NK-92 treated with Interleukin-12 subunit alpha and Interleukin-12 subunit beta, amount 100 ng/mL, for 24 hours (cell line): ENCODE measurements around the gene RLBP1.

Source experiments
- DNase-seq: peaks from one replicate; lab custom pipeline; 2025; lab: John Stamatoyannopoulos, UW

Gene RLBP1

DNA sequence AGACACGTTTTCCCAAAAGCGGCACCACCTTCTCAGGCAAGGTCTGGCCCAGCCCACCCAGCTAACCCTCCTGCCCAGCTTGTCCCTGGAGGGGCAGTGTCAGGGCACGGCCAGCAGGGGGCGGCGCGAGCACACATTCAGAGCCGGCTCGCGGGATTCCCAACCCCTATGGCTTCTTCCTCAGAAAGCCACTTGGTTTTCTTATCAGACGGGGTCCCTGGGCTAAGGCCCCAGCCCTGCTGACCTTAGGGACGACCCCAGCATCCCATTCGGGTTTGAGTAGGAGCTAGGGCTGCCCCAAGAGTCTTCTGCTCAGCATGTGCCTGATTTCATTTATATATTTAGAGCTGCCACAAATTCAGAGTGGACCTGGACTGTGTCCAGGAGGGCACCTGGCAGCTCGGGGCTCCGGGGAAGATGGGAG lies 14.5 kb downstream of the RLBP1 start:
- peak; percentile 67 for DNase-seq

GRCh38 chr15:89205991-89206585 lies 15.3 kb downstream of the RLBP1 start:
- no peak for DNase-seq

DNA sequence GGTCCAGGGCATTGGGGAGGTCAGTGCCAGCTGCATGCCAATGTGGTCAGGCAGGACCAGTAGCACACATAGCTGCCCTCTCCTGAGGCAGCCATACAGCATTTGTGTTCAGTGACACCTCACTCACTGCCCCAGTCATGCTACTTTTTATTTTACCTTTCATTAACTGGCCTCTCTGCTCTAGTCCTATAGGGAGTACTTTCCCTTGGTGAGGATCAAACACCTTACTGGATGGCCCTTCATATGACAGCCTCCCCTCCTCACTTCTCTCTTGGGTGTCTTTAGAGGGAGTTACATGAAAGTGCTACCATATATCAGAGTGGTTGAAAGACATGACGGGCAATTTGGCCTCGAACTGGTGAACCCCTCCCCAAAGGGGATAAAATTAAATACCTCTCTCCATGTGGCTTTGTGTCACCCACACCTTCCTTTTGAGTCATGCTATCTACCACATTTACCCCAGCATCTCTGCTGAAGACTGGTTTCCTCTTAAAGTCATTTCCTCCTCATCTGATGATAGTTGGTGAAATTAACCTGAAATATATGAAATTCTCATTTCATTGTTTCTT lies 17.6 kb downstream of the RLBP1 start:
- DNase-seq, result peak; percentile 15

- DNase-seq, result no peak
Observed at GRCh38 chr15:89201465-89202005, 19.8 kb downstream of the RLBP1 start.

DNA sequence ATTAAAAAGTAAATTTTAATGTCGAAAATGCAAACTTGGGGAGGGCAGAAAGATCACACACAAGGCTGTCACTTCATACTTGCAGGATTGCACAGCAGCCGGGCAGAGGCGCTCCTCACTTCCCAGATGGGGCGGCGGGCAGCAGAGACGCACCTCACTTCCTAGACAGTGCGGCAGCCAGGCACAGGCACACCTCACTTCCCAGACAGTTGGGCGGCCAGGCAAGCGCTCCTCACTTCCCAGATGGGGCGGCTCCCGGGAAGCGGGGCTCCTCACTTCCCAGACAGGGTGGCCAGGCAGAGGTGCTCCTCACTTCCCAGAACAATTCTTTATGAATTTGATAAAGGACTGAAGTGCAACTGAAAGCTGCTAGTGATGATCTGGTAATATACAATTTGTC lies 21.2 kb downstream of the RLBP1 start:
- DNase-seq, result no peak

DNA sequence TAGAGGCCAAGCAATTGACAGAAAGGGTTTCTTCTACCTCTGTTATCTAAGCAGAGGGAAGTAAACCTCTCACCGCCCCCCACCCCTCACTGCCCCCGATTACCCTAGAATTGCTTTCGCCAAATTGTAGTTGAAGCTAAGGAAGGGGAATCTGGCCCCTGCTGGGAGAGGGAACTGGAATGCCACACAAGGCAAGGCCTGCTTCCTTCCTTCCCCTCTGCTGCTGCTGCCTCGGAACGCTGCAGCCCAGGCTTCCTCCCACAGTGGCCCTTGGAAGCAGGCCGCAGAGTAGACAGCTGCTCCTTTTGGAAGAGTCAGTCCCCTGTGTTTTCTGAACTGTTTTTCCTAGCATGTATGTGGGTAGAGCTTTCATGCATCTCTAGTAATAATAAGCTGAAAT lies 21.6 kb downstream of the RLBP1 start:
- no peak for DNase-seq

- no peak for DNase-seq
Observed at GRCh38 chr15:89198934-89199333, 22.4 kb downstream of the RLBP1 start.

GRCh38 chr15:89198196-89198595 lies 23.2 kb downstream of the RLBP1 start:
- DNase-seq, result no peak

- no peak for DNase-seq
Observed at GRCh38 chr15:89197503-89197971, 23.8 kb downstream of the RLBP1 start.

- no peak for DNase-seq
Observed at GRCh38 chr15:89196994-89197393, 24.4 kb downstream of the RLBP1 start.

DNA sequence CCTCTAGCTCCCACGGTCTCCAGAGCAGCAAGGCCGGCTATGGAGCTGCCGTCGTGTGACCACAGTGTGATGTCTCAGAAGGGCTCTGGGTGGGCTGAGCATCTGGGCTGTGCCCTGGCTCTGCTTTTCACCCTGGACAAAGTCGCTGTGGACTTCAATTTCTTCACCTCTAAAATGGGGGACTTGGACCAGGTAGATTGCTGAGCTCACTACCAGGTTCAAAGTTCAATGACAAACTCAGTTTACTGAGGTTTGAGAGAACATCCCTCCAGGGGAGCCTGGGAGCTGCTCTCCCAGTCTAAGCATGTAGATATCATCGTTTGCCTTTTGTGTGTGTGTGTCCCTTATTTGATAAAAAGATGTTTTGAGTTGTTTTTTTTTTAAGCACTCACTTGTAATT lies 25.1 kb downstream of the RLBP1 start:
- no peak for DNase-seq

DNA sequence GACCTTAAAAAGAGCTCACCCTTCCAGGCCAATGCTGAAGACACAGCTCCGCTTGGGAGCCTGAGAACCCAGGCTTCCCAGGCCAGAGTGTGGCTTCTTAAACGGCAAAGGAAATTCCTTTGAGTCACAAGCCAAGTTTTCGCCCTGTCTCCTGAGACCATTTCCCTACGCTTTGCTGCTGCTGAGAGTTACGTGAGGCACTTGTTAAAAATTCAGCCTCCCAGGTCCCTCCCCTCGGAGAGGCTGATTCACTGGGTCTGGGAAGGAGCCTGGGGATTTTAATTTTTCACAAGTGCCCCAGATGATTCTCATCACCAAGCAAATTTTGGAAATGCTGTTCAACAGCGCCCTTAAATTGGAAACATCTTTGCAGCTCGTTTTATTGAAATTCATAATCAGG lies 25.5 kb downstream of the RLBP1 start:
- no peak for DNase-seq

DNA sequence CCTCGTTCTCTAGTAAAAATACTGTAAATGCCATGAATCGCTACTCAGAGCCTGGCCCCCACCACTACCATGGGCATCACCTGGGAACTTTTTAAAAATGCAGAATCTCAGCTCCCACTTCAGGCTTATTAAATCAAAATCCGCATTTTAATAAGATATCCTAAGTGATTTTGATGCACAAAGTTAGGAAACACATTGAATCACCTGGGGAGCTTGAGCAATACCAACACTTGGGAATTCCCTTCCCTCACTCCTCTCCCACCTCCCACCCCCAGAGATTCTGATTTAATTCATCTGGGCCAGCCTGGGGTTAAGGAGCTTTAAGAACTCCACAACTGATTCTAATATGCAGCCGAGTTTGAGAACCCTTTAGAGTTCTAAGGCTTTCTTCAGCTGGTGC lies 26.8 kb downstream of the RLBP1 start:
- DNase-seq, result no peak

- no peak for DNase-seq
Observed at GRCh38 chr15:89192766-89193165, 28.6 kb downstream of the RLBP1 start.

DNA sequence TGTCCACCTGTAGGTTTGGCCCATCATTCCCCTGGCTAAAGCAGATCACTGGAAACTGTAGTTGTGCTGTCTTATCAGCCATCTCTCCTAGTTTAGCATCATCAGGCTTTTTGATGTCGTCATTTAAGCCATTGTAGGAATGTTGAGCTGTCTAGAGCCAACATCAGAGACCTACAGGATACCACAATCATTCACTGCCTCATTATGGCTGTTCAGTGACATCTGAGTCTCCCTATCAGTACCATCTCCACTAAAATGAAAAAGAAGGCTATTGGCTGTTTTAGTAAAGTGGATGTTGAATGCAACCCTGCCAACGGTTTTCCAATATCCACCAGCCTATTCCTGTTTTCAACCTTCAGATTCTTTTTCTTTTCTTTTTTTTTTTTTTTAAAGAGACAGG lies 29.2 kb downstream of the RLBP1 start:
- no peak for DNase-seq

DNA sequence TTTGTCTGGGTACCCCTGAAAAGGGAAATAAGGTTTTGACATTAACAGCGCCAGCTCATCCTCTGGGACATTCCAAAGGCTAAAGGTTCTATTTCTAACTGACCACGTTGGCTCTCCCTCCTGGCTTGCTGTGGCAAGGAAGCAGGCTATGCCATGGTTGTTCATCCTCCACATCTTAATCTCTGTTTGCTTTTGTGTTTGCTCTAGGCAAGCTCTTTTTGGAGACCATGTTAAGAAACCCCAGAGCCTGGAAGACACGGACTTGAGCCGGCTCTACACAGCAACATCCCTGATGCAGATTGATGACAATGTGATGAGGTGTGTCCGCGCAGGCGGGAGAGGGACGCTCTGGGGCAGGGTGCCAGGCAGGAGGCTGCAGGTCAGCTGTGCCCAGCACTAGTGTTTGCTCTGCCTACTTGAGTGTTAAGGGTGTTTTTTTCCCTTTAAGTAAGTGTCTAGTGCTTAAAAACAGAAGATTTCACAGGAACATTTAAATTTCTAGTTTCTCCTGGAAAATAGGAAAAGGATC lies 33.3 kb downstream of the RLBP1 start:
- no peak for DNase-seq

GRCh38 chr15:89187301-89187985 lies 33.9 kb downstream of the RLBP1 start:
- DNase-seq, result no peak

- no peak for DNase-seq
Observed at GRCh38 chr15:89186803-89187202, 34.6 kb downstream of the RLBP1 start.

GRCh38 chr15:89184886-89185526 lies 36.4 kb downstream of the RLBP1 start:
- no peak for DNase-seq

- DNase-seq, result no peak
Observed at GRCh38 chr15:89184357-89184756, 37.0 kb downstream of the RLBP1 start.

GRCh38 chr15:89179966-89180875 lies 41.2 kb downstream of the RLBP1 start:
- no peak for DNase-seq
